Measurements from ENCODE around the gene STUM. TPM values are rescaled to one million over a fixed set of nuclear protein-coding genes. Genes with fewer than 3 reads are reported as not detected.

Gene STUM
- total RNA-seq, 5 donors from 2014 or later (not counting 1 experiment from before 2014, with no cell fraction given): 0.10 TPM; not detected in 4

DNA sequence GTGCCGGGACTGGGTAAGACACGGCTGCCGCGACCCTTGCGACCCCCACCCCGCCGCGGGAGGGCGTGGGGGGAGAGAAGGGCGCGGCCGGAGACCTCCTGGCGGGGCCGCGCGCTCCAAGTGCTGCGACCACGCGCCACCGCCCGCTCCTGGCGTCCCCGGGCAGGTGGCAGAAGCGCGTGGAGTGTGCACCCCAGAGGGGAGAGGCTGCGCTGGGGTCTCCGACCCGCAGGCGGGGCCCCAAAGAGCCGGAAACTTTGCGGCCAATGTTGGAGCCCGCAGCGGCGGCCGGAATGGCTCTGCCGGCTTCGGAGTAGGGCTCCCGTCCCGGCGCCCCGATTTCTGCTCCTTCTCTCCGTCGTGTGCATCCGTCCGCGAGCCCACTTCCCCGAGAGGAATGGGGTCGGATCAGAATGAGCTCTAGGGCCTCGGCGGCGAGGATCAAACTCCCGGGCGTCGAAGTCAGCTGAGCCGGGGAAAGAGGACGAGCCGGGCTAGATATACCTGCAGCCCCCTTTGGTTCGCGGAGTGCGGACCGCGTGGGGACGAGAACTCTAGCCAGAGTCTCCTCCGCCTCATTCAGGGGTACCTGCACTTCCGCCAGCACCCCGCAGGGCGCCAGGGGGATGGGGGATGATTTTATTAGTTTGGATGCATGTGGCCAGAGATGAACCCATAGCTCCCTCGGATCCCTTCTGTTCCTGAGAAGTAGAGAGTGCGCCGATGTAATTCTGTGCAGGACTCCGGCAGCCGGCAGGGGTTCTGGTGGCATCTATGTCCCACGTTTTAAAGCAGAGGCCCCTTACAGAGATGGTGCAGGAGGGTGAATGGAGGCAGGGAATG lies 751 bp downstream of the STUM start:
- no peaks in the 10 kb centered on the region for H3K36me3 ChIP-seq (ENCODE audit: control insufficient read depth in 2 of 2, extremely low read depth in 1 of 2, insufficient read depth in 1 of 2, low read length in 1 of 2)
- no peak overlapping the region for H3K27ac ChIP-seq (ENCODE audit: low read length)
- peak; percentile 17 to 38 (median 22) for ATAC-seq (replicated peaks in 1 of 4)
- H3K27ac Mint-ChIP-seq: no peak overlapping the region
- 2% methylated on average over 70 of the region's 73 CpGs for WGBS (ENCODE audit: insufficient coverage)
- H3K4me1 Mint-ChIP-seq: peaks cover 16 to 21% (median 18%) of the 10 kb centered on the region in 3 donors
- CTCF ChIA-PET: interaction anchor here (0.6 to 1.1 kb wide), 4 partner anchors 60 to 482 kb away, joined by 3 to 5 read pairs (median 3); no protein-coding TSS in a partner anchor
- no peaks in the 10 kb centered on the region for H3K9me3 ChIP-seq
- H3K36me3 Mint-ChIP-seq: no peaks in the 10 kb centered on the region
- peaks cover 8 to 28% of the 10 kb centered on the region in 2 experiments for H3K4me1 ChIP-seq (ENCODE audit: control insufficient read depth in 1 of 2, extremely low read depth in 1 of 2, insufficient read depth in 2 of 2, low read length in 2 of 2)
- H3K4me3 Mint-ChIP-seq: peak overlapping the region; percentile 74 to 83 (median 76)
- no peaks in the 10 kb centered on the region for H3K9me3 Mint-ChIP-seq
- H3K27me3 ChIP-seq (replicated peaks in 1 of 2; ENCODE audit: control insufficient read depth in 2 of 2, extremely low read depth in 1 of 2, insufficient read depth in 2 of 2, low read length in 1 of 2): peaks cover 4 to 45% of the 10 kb centered on the region in 2 experiments
- POLR2A ChIA-PET: no interaction called here
- peaks cover 45 to 64% of the 10 kb centered on the region in 2 donors for H3K27me3 Mint-ChIP-seq
- DNase-seq: peak in 8 of 35 experiments; percentile 1 to 24 (median 12)
- H3K4me3 ChIP-seq (ENCODE audit: control insufficient read depth in 1 of 2, extremely low read depth in 1 of 2, low read length in 1 of 2): peak overlapping the region; percentile 32 to 68

DNA sequence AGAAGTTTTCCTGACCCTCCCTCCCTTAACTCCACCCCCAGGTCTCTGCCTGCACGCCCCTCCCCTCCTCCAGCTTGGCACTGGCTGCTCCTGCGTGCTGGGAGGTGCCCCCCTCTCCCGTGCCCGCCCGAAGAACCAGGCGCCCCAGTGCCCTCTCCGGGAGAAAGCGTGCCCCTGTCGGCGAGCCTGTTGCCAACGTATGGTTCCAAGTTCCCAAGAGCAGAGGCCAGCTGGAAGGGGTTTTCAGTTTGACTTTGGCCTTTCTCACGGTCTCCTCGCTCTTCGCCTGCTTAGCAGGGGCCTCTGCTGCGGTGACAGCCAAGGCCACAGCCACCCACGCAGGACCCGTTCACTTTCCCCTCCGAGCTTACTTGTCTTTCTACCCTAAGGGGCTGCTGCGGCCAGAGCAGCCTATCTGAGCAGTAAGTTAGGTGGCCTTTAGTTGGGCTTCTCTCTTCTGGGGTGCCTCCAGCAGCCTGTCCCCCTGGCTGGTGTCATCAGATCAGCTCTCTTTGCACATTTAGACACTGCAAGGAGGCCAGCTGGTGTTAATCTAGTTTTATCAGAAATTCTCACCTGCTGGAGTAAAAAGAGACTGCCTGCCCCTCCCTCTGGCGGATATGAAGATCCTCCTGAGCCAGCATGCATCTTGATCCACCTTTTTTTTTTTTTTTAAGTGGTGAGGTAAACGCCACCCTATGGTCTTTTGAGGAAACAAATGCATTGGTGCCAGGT lies 1.5 kb downstream of the STUM start:
- DNase-seq (peak in 9 of 35 experiments; percentile 11 to 39 (median 18)), ATAC-seq (replicated peaks in 1 of 4) (peak; percentile 16 to 62 (median 24))
- ChIA-PET POLR2A (interaction anchor here (0.7 kb wide), 2 partner anchors 347 to 1972 kb away, joined by 3 read pairs; no protein-coding TSS in a partner anchor), CTCF (interaction anchor here (0.6 to 1.1 kb wide), 4 partner anchors 59 to 374 kb away, joined by 3 to 5 read pairs (median 4); no protein-coding TSS in a partner anchor)
- Mint-ChIP-seq H3K36me3 (no peaks in the 10 kb centered on the region), H3K4me1 (peaks cover 16 to 21% (median 18%) of the 10 kb centered on the region in 3 donors), H3K9me3 (no peaks in the 10 kb centered on the region), H3K27ac (peak overlapping the region in 1 of 2 donors; percentile 41), H3K4me3 (peak overlapping the region; percentile 74 to 83 (median 76)), H3K27me3 (peaks cover 53 to 72% of the 10 kb centered on the region in 2 donors)
- Histone ChIP-seq H3K9me3 (no peaks in the 10 kb centered on the region), H3K36me3 (ENCODE audit: control insufficient read depth in 2 of 2, extremely low read depth in 1 of 2, insufficient read depth in 1 of 2, low read length in 1 of 2) (no peaks in the 10 kb centered on the region), H3K4me1 (ENCODE audit: control insufficient read depth in 1 of 2, extremely low read depth in 1 of 2, insufficient read depth in 2 of 2, low read length in 2 of 2) (peaks cover 8 to 28% of the 10 kb centered on the region in 2 experiments), H3K27ac (ENCODE audit: low read length) (no peak overlapping the region), H3K27me3 (replicated peaks in 1 of 2; ENCODE audit: control insufficient read depth in 2 of 2, extremely low read depth in 1 of 2, insufficient read depth in 2 of 2, low read length in 1 of 2) (peaks cover 8 to 45% of the 10 kb centered on the region in 2 experiments), H3K4me3 (ENCODE audit: control insufficient read depth in 1 of 2, extremely low read depth in 1 of 2, low read length in 1 of 2) (peak overlapping the region; percentile 32 to 68)
- 2% methylated on average over 16 of the region's 21 CpGs for WGBS (ENCODE audit: insufficient coverage)

DNA sequence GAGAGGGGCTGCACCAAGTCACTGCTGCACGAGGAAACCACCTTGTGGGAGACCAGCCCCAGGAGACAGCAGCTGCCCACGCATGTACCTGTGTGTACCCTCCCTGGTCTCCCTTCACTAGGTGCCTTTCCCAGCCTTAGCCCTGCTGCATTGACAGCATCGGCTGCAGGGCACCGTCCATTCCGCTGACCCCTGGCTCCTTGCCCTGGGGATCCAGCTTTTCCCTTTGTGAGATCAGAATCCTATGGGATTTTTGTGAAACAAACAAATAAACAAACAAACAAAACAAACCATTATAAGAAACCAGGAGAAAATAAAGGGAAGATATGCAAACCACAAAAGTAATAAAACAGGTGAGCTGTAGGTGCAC lies 2.1 kb downstream of the STUM start:
- H3K27ac ChIP-seq (ENCODE audit: low read length): no peak overlapping the region
- H3K4me3 Mint-ChIP-seq: peak overlapping the region in 1 of 3 donors; percentile 83
- no peaks in the 10 kb centered on the region for H3K9me3 ChIP-seq
- ChIA-PET POLR2A (interaction anchor here (0.7 kb wide), 2 partner anchors 348 to 1972 kb away, joined by 3 read pairs; no protein-coding TSS in a partner anchor), CTCF (no interaction called here)
- H3K4me3 ChIP-seq (ENCODE audit: control insufficient read depth in 1 of 2, extremely low read depth in 1 of 2, low read length in 1 of 2): no peak overlapping the region
- WGBS (ENCODE audit: insufficient coverage): 23% methylated on average over 2 of the region's 5 CpGs
- no peaks in the 10 kb centered on the region for H3K36me3 ChIP-seq (ENCODE audit: control insufficient read depth in 2 of 2, extremely low read depth in 1 of 2, insufficient read depth in 1 of 2, low read length in 1 of 2)
- no peaks in the 10 kb centered on the region for H3K36me3 Mint-ChIP-seq
- H3K4me1 Mint-ChIP-seq: peaks cover 16 to 21% (median 18%) of the 10 kb centered on the region in 3 donors
- H3K27me3 ChIP-seq (replicated peaks in 1 of 2; ENCODE audit: control insufficient read depth in 2 of 2, extremely low read depth in 1 of 2, insufficient read depth in 2 of 2, low read length in 1 of 2): peaks cover 8 to 44% of the 10 kb centered on the region in 2 experiments
- H3K9me3 Mint-ChIP-seq: no peaks in the 10 kb centered on the region
- H3K4me1 ChIP-seq (ENCODE audit: control insufficient read depth in 1 of 2, extremely low read depth in 1 of 2, insufficient read depth in 2 of 2, low read length in 2 of 2): peaks cover 8 to 28% of the 10 kb centered on the region in 2 experiments
- H3K27ac Mint-ChIP-seq: peak overlapping the region in 1 of 2 donors; percentile 41
- peaks cover 53 to 73% of the 10 kb centered on the region in 2 donors for H3K27me3 Mint-ChIP-seq
- ATAC-seq (replicated peaks in 1 of 4) (no peak), DNase-seq (no peak)

DNA sequence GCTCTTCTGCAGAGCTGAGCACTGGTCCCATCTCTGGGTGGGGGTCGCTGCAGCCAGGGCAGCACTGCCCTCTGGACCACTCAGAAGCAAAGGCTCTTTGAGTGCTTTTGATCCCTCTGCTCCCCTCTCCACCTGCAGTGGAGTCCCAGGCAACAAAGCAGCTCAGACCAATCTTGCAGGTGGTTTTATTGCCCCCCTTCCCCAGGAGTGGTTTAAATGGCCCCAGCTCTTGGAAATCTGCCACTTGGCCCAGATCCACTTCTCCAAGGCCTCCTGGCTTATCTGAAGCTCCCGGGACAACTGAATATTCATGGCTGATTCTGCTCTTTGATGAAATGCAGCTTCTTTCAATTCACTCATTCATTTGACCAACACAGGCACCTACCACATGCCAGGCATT lies 2.7 kb downstream of the STUM start:
- Histone ChIP-seq H3K9me3 (no peaks in the 10 kb centered on the region), H3K36me3 (ENCODE audit: control insufficient read depth in 2 of 2, extremely low read depth in 1 of 2, insufficient read depth in 1 of 2, low read length in 1 of 2) (no peaks in the 10 kb centered on the region), H3K27me3 (replicated peaks in 1 of 2; ENCODE audit: control insufficient read depth in 2 of 2, extremely low read depth in 1 of 2, insufficient read depth in 2 of 2, low read length in 1 of 2) (peaks cover 8 to 40% of the 10 kb centered on the region in 2 experiments), H3K4me1 (ENCODE audit: control insufficient read depth in 1 of 2, extremely low read depth in 1 of 2, insufficient read depth in 2 of 2, low read length in 2 of 2) (peaks cover 8 to 28% of the 10 kb centered on the region in 2 experiments), H3K27ac (ENCODE audit: low read length) (no peak overlapping the region), H3K4me3 (ENCODE audit: control insufficient read depth in 1 of 2, extremely low read depth in 1 of 2, low read length in 1 of 2) (no peak overlapping the region)
- POLR2A ChIA-PET: no interaction called here
- no peaks in the 10 kb centered on the region for H3K36me3 Mint-ChIP-seq
- peaks cover 16 to 21% (median 18%) of the 10 kb centered on the region in 3 donors for H3K4me1 Mint-ChIP-seq
- ATAC-seq (replicated peaks in 1 of 4) (no peak), DNase-seq (no peak)
- CTCF ChIA-PET: no interaction called here
- no peak overlapping the region for H3K27ac Mint-ChIP-seq
- no peaks in the 10 kb centered on the region for H3K9me3 Mint-ChIP-seq
- no peak overlapping the region for H3K4me3 Mint-ChIP-seq
- H3K27me3 Mint-ChIP-seq: peaks cover 50 to 73% of the 10 kb centered on the region in 2 donors
- 55% methylated on average over 1 of the region's 2 CpGs for WGBS (ENCODE audit: insufficient coverage)

- H3K27ac ChIP-seq (ENCODE audit: low read length): no peak overlapping the region
- no peak for ATAC-seq (replicated peaks in 1 of 4)
- Mint-ChIP-seq H3K4me1 (peaks cover 16 to 21% (median 18%) of the 10 kb centered on the region in 3 donors), H3K27me3 (peaks cover 48 to 68% of the 10 kb centered on the region in 2 donors), H3K36me3 (no peaks in the 10 kb centered on the region), H3K4me3 (no peak overlapping the region), H3K9me3 (no peaks in the 10 kb centered on the region), H3K27ac (no peak overlapping the region)
- H3K9me3 ChIP-seq: no peaks in the 10 kb centered on the region
- CTCF ChIA-PET: no interaction called here
- peaks cover 8 to 40% of the 10 kb centered on the region in 2 experiments for H3K27me3 ChIP-seq (replicated peaks in 1 of 2; ENCODE audit: control insufficient read depth in 2 of 2, extremely low read depth in 1 of 2, insufficient read depth in 2 of 2, low read length in 1 of 2)
- H3K4me3 ChIP-seq (ENCODE audit: control insufficient read depth in 1 of 2, extremely low read depth in 1 of 2, low read length in 1 of 2): no peak overlapping the region
- POLR2A ChIA-PET: no interaction called here
- DNase-seq: no peak
- peaks cover 8 to 28% of the 10 kb centered on the region in 2 experiments for H3K4me1 ChIP-seq (ENCODE audit: control insufficient read depth in 1 of 2, extremely low read depth in 1 of 2, insufficient read depth in 2 of 2, low read length in 2 of 2)
- no CpG with 5 or more reads among the region's 4 CpGs for WGBS (ENCODE audit: insufficient coverage)
- H3K36me3 ChIP-seq (ENCODE audit: control insufficient read depth in 2 of 2, extremely low read depth in 1 of 2, insufficient read depth in 1 of 2, low read length in 1 of 2): no peaks in the 10 kb centered on the region
These were observed 3.5 kb downstream of the STUM start for GRCh38 chr1:226552061-226552460.
